GM21528 (cell line): ENCODE results near the gene AP3S2.
"Not testable (repeated sequence)": the region's sequence is repeated elsewhere in the genome, so short reads cannot be mapped to it uniquely, and the experiment has no call there.

Experiments used
- ATAC-seq: cut with Tn5 transposase; IDR thresholded peaks from one replicate; pipeline ENCODE4 v1.9.1; 2021; ENCODE audit warnings: mild to moderate bottlenecking, moderate library complexity; ENCODE audit not compliant: unreplicated experiment, low FRiP score

AP3S2 gene

GRCh38 chr15:89837134-89837829, 56.5 kb downstream of the AP3S2 start:
- no peak for ATAC-seq

- no peak for ATAC-seq
Observed at GRCh38 chr15:89836267-89837133, 57.3 kb downstream of the AP3S2 start.

GRCh38 chr15:89835176-89835564, 58.6 kb downstream of the AP3S2 start:
- ATAC-seq = no peak

- not testable (repeated sequence) for ATAC-seq
Observed at GRCh38 chr15:89834465-89835175, 59.2 kb downstream of the AP3S2 start.

GRCh38 chr15:89833966-89834365, 59.8 kb downstream of the AP3S2 start:
- no peak for ATAC-seq

- ATAC-seq = no peak
Observed at GRCh38 chr15:89830639-89831038, 63.2 kb downstream of the AP3S2 start.

GRCh38 chr15:89829616-89830440, 64.0 kb downstream of the AP3S2 start:
- ATAC-seq = no peak

GRCh38 chr15:89829161-89829560, 64.6 kb downstream of the AP3S2 start:
- no peak for ATAC-seq

GRCh38 chr15:89828281-89829145, 65.3 kb downstream of the AP3S2 start:
- ATAC-seq = no peak

- no peak for ATAC-seq
Observed at GRCh38 chr15:89827829-89828228, 66.0 kb downstream of the AP3S2 start.

GRCh38 chr15:89826671-89827655, 66.8 kb downstream of the AP3S2 start:
- ATAC-seq = no peak

GRCh38 chr15:89825271-89825940, 68.4 kb downstream of the AP3S2 start:
- no peak for ATAC-seq

- no peak for ATAC-seq
Observed at GRCh38 chr15:89824607-89824867, 69.3 kb downstream of the AP3S2 start.

GRCh38 chr15:89823836-89824606, 69.8 kb downstream of the AP3S2 start:
- no peak for ATAC-seq

GRCh38 chr15:89822951-89823711, 70.7 kb downstream of the AP3S2 start:
- no peak for ATAC-seq

- no peak for ATAC-seq
Observed at GRCh38 chr15:89822611-89822950, 71.2 kb downstream of the AP3S2 start.

GRCh38 chr15:89822026-89822425, 71.8 kb downstream of the AP3S2 start:
- ATAC-seq = no peak
